HG02943 (cell line): ENCODE measurements around the gene PNLIP.

Experiments
- ATAC-seq: cut with Tn5 transposase; IDR thresholded peaks from one replicate; pipeline ENCODE4 v1.9.1; 2021; ENCODE audit warnings: mild to moderate bottlenecking, low read depth, moderate library complexity; ENCODE audit not compliant: unreplicated experiment

Gene PNLIP

GRCh38 chr10:116612107-116612769, 66.5 kb downstream of the PNLIP start:
- no peak for ATAC-seq

DNA sequence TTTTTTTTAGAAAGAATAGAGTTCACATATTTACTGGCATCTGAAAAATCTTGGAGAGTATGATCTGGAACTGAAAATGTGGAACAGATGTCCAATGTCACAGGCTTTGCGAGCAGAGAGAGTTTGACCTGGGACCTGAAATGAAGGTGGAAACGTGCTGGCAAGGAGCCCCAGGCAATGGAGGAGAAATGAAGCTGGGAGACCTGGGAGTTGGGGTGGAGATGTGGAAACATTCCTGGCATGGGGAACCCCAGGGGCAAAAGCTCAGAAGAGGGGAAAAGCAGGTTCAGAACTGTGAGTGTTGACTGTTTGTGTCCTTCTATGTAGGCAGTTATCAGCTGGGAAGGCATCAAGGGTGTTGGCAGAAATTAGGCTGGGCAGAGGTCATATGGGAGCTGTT, 67.7 kb downstream of the PNLIP start:
- no peak for ATAC-seq

DNA sequence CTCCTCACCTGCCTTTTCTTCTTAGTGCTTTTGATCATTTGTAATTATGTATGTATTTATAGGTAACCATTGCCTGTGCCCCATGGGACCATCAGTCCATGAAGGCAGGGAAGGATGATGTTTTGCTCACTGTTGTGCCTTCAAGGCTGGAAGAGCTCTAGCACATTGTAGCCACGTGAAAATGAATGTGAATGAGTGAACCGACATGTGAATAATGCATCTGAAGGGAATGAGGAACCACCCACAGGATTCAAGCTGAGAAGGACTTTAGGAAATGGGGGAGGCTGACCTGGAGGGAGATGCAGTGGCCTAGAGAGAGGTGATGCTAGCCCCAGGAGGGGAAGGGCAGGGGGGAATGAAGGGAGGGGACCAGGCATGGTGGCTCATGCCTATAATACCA, 69.1 kb downstream of the PNLIP start:
- no peak for ATAC-seq

GRCh38 chr10:116615199-116615776, 69.6 kb downstream of the PNLIP start:
- no peak for ATAC-seq
